Cardiac fibroblast (primary cell): ENCODE measurements around the gene FRAS1.

Source experiments
- DNase-seq, 2 donors: peaks; one replicate each; pipeline versions ENCODE4 v3.0.0 to v3.0.0-alpha.2; 2010; ENCODE audit warnings: low read depth in 2 of 2
- H3K4me3 ChIP-seq, 2 donors: replicated peaks in 1 of 2; 1 replicate in 1 of 2; 2 replicates in 1 of 2; pipeline ENCODE4 v1.5.1; 2011; ENCODE audit warnings: low read depth in 2 of 2, low read length in 2 of 2, mild to moderate bottlenecking in 2 of 2, moderate library complexity in 1 of 2
- CTCF ChIP-seq: IDR thresholded peaks from one replicate; pipeline ENCODE4 v1.5.1; 2011; ENCODE audit warnings: low read depth, mild to moderate bottlenecking, low read length, inconsistent platforms

The FRAS1 gene

GRCh38 chr4:78218260-78218659 is 161.1 kb downstream of the FRAS1 start:
- no peak for TF ChIP-seq CTCF
- no peak for DNase-seq
- H3K4me3 ChIP-seq = no peak overlapping the region

- TF ChIP-seq CTCF = no peak
- no peak for DNase-seq
- H3K4me3 ChIP-seq = no peak overlapping the region
Measured at GRCh38 chr4:78219825-78220224, 162.7 kb downstream of the FRAS1 start.

GRCh38 chr4:78220283-78220682 is 163.2 kb downstream of the FRAS1 start:
- H3K4me3 ChIP-seq = no peak overlapping the region
- TF ChIP-seq CTCF = no peak
- DNase-seq = no peak

- DNase-seq = no peak
- no peak for TF ChIP-seq CTCF
- H3K4me3 ChIP-seq = no peak overlapping the region
Measured at GRCh38 chr4:78222575-78223186, 165.6 kb downstream of the FRAS1 start.

GRCh38 chr4:78225236-78225635 is 168.1 kb downstream of the FRAS1 start:
- H3K4me3 ChIP-seq = no peak overlapping the region
- TF ChIP-seq CTCF = no peak
- DNase-seq = no peak

GRCh38 chr4:78226279-78226678 is 169.2 kb downstream of the FRAS1 start:
- H3K4me3 ChIP-seq = no peak overlapping the region
- DNase-seq = no peak
- TF ChIP-seq CTCF = no peak
